WTC11 (cell line): ENCODE data around the gene IP6K3.

Source experiments
- JUN ChIP-seq: sonication (generic); formaldehyde crosslinking; IDR thresholded peaks from 2 replicates; pipeline ENCODE4 v1.8.0; 2023; ENCODE audit warnings: mild to moderate bottlenecking, missing genetic modification reagents
- TF ChIP-seq, protein P1 (sequence below): fragments of 200-600 bp; IDR thresholded peaks from 2 replicates; pipeline ENCODE4 v1.8.0; 2022; ENCODE audit warnings: antibody characterized with exemption
- TF ChIP-seq, protein P2 (sequence below): sonication (generic); formaldehyde crosslinking; IDR thresholded peaks from 2 replicates; pipeline ENCODE4 v1.8.0; 2022; ENCODE audit warnings: mild to moderate bottlenecking, missing genetic modification reagents

DNA sequence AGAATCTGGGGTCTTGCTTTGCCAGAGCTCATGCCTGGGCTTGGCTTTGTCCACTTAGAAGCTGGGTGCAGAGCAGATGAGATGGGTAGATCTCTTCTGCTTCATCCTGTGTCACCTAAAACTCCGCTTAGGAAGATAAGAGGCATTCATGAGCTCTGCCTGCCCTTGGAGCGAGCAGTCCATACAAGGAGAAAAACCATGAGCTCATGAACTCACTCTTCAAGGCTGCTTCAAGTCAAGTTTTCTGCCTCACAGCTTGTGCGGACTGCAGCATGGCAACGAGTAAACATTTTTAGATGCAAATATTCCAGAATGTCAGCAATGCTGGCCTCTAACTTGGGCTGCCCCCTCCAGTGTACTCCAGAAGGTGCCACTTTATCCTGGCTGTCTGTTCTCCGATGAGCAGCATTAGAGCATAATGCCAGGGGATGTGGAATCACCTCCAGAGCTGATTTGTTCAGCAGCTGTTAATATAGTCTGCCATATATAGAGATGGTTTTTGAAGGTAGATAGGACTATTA lies 24.5 kb downstream of the IP6K3 start:
- TF ChIP-seq, protein P1, sequence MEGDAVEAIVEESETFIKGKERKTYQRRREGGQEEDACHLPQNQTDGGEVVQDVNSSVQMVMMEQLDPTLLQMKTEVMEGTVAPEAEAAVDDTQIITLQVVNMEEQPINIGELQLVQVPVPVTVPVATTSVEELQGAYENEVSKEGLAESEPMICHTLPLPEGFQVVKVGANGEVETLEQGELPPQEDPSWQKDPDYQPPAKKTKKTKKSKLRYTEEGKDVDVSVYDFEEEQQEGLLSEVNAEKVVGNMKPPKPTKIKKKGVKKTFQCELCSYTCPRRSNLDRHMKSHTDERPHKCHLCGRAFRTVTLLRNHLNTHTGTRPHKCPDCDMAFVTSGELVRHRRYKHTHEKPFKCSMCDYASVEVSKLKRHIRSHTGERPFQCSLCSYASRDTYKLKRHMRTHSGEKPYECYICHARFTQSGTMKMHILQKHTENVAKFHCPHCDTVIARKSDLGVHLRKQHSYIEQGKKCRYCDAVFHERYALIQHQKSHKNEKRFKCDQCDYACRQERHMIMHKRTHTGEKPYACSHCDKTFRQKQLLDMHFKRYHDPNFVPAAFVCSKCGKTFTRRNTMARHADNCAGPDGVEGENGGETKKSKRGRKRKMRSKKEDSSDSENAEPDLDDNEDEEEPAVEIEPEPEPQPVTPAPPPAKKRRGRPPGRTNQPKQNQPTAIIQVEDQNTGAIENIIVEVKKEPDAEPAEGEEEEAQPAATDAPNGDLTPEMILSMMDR, result no peak
- TF ChIP-seq, protein P2, sequence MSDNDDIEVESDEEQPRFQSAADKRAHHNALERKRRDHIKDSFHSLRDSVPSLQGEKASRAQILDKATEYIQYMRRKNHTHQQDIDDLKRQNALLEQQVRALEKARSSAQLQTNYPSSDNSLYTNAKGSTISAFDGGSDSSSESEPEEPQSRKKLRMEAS (CRISPR knock-in tag), result no peak
- TF ChIP-seq JUN (CRISPR knock-in tag), result no peak
